ENCODE results near the gene BEST4.

Gene BEST4

GRCh38 chr1:44760876-44761275 is 27.1 kb downstream of the BEST4 start:
- no peak overlapping the region for H3K27ac ChIP-seq (ENCODE audit: extremely low read depth, low read depth, low read length)
- ChIA-PET POLR2A (interaction anchor here (0.9 to 3.4 kb wide), 4 partner anchors 8 to 39 kb away, joined by 3 to 17 read pairs (median 5); partner anchors contain the start of gene RPS8), CTCF (interaction anchor here (1.3 kb wide), 1 partner anchor 32 kb away, joined by 5 read pairs; no protein-coding TSS in a partner anchor)
- no peak overlapping the region for H3K4me3 ChIP-seq (ENCODE audit: low read depth, low read length)
- H3K4me1 ChIP-seq (ENCODE audit: control insufficient read depth, insufficient read depth, low read length) = no peaks in the 10 kb centered on the region
- peaks cover 56 to 98% of the 10 kb centered on the region in 2 experiments for H3K36me3 ChIP-seq (ENCODE audit: control insufficient read depth in 2 of 2, insufficient read depth in 1 of 2, low read length in 2 of 2)
- no peak for TF ChIP-seq ZSCAN5A (tag by site-specific recombination; IDR thresholded peaks at IDR 0.05)
- no peak for TF ChIP-seq ZNF10 (tag by site-specific recombination; IDR thresholded peaks at IDR 0.05)
- TF ChIP-seq ZNF792 (tag by site-specific recombination; IDR thresholded peaks at IDR 0.05) = no peak
- TF ChIP-seq PRDM6 (tag by site-specific recombination; IDR thresholded peaks at IDR 0.05) = no peak
- TF ChIP-seq EGR2 (tag by site-specific recombination; IDR thresholded peaks at IDR 0.05; ENCODE audit: low read depth) = no peak
- no peak for TF ChIP-seq ZSCAN4 (tag by site-specific recombination; IDR thresholded peaks at IDR 0.05)
- TF ChIP-seq ZNF148 (tag by site-specific recombination; IDR thresholded peaks at IDR 0.05; ENCODE audit: borderline replicate concordance) = no peak
- no peak for TF ChIP-seq SCRT2 (tag by site-specific recombination; IDR thresholded peaks at IDR 0.05)
- no peak for TF ChIP-seq FEZF1 (tag by site-specific recombination; IDR thresholded peaks at IDR 0.05)
- TF ChIP-seq ZNF169 (tag by site-specific recombination; IDR thresholded peaks at IDR 0.05) = no peak
- TF ChIP-seq ZSCAN23 (tag by site-specific recombination; IDR thresholded peaks at IDR 0.05) = no peak
- TF ChIP-seq ZNF501 (tag by site-specific recombination; IDR thresholded peaks at IDR 0.05) = no peak
- TF ChIP-seq ZSCAN16 (tag by site-specific recombination; IDR thresholded peaks at IDR 0.05) = no peak
- TF ChIP-seq ZNF112 (tag by site-specific recombination; IDR thresholded peaks at IDR 0.05) = no peak
- no peak for TF ChIP-seq ZNF621 (tag by site-specific recombination; IDR thresholded peaks at IDR 0.05)
- no peak for TF ChIP-seq KLF1 (tag by site-specific recombination; IDR thresholded peaks at IDR 0.05)
- TF ChIP-seq ZNF660 (tag by site-specific recombination; IDR thresholded peaks at IDR 0.05) = no peak
- TF ChIP-seq ZNF623 (tag by site-specific recombination; IDR thresholded peaks at IDR 0.05) = no peak
- H3K9me3 ChIP-seq (ENCODE audit: control insufficient read depth, insufficient read depth, low read depth, low read length) = no peaks in the 10 kb centered on the region

GRCh38 chr1:44759077-44759476 is 28.9 kb downstream of the BEST4 start:
- H3K27ac ChIP-seq (ENCODE audit: extremely low read depth, low read depth, low read length) = no peak overlapping the region
- ChIA-PET CTCF (no interaction called here), POLR2A (interaction anchor here (1.6 to 3.4 kb wide), 2 partner anchors 16 kb away, joined by 6 to 17 read pairs; partner anchors contain the start of gene RPS8)
- H3K9me3 ChIP-seq (ENCODE audit: control insufficient read depth, insufficient read depth, low read depth, low read length) = no peaks in the 10 kb centered on the region
- H3K4me3 ChIP-seq (ENCODE audit: low read depth, low read length) = no peak overlapping the region
- no peaks in the 10 kb centered on the region for H3K4me1 ChIP-seq (ENCODE audit: control insufficient read depth, insufficient read depth, low read length)
- H3K36me3 ChIP-seq (ENCODE audit: control insufficient read depth in 2 of 2, insufficient read depth in 1 of 2, low read length in 2 of 2) = peaks cover 56 to 98% of the 10 kb centered on the region in 2 experiments
- TF ChIP-seq ZNF645 (tag by site-specific recombination; IDR thresholded peaks at IDR 0.05) (no peak), PRDM4 (tag by site-specific recombination; IDR thresholded peaks at IDR 0.05) (no peak), ATF2 (tag by site-specific recombination; IDR thresholded peaks at IDR 0.05; ENCODE audit: low read depth) (peak; percentile 49; the same call in 1 of the 2 replicates), ZBTB1 (tag by site-specific recombination; IDR thresholded peaks at IDR 0.05) (no peak)

Data from HEK293 (cell line).